ENCODE data around the gene PEAK3.

PEAK3 gene

DNA sequence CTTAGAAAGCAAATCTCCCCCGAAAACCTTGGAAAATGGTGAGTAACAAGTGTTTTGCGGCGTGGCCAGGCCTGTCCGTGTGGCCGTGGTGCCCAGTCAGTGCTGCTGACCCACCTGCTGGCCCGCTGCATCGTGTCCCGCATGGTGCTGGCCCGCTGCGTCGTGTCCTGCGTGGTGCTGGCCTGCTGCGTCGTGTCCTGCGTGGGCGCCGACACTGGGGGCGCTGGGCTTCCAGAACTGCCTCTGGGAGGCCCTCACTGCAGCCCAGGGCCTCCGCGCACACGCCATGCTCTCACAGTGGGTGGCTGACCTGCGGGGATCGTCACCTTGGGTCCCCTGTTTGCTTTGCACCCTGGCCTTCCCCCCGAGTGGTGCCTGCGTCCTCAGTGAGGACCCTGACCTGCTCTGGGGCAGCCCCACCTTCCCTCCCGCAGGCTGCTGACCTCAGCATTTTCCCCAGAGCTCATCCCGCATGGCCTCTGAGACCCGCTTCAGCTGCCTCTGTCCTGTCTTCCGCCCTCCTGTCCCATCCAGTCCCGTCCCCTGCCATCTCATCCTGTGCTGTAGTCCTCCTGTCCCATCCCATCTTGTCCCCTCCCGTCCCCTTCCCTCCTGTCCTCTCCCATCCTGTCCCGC lies 56.4 kb downstream of the PEAK3 start:
- DNase-seq (ENCODE audit: low read depth in 2 of 2), result no peak

DNA sequence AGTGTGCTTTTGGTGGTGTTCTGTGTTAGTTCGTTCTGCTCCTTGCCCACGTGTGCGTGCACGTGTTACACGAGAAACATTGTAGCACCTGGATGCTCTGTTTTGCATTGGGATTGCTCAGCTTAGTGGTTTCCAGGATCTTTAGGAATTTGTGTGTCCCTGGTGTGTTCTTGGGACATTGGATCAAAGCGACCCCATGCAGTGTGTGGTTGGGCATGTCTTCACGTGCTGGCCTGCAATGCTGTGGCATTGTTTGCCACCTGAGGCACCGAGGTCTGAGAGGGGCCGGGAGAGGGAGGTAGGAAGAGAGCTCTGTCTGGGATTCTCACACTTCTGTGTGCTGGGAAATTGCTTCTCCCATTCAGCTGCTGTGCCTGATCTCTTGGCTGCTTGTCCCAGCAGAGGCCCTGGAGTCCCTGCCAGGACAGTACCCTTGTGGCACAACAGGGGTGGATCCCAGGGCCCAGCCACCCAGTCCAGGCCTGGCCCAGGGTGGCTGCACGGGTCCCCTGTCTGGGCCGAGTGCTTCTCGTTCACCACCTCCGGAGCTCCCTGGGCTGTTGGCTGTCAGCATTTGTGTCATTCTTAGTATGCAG lies 57.1 kb downstream of the PEAK3 start:
- DNase-seq (ENCODE audit: low read depth in 2 of 2), result no peak
